ENCODE results near the gene RAD9A. TPM values are rescaled to one million over a fixed set of nuclear protein-coding genes. Genes with fewer than 3 reads are reported as not detected.
A peak's percentile ranks its signal among the peaks of the same experiment; 100 is the strongest.

The RAD9A gene
- total RNA-seq, 1 experiment from 2014 or later, result 43.0 TPM

GRCh38 chr11:67441098-67441563, 49.3 kb downstream of the RAD9A start:
- intact Hi-C loops (cut with micrococcal nuclease; ENCODE audit: unreplicated experiment), result no loop called here
- Histone ChIP-seq H3K27me3 (replicated peaks; ENCODE audit: insufficient read depth, low read depth, low read length, poor library complexity) (no peaks in the 10 kb centered on the region), H3K27ac (ENCODE audit: low read depth, low read length, poor library complexity, severe bottlenecking) (no peak overlapping the region), H3K9me3 (ENCODE audit: low read depth, low read length, poor library complexity, severe bottlenecking) (no peaks in the 10 kb centered on the region), H3K4me3 (ENCODE audit: low read depth, low read length, poor library complexity, severe bottlenecking) (no peak overlapping the region), H3K4me1 (ENCODE audit: insufficient read depth, low read length, poor library complexity, severe bottlenecking) (peaks cover 5% of the 10 kb centered on the region), H3K36me3 (ENCODE audit: insufficient read depth, low read length, poor library complexity, severe bottlenecking) (peaks cover 18% of the 10 kb centered on the region)
- TF ChIP-seq EZH2 (IDR thresholded peaks at IDR 0.05; ENCODE audit: borderline replicate concordance, low read depth, low read length, poor library complexity, severe bottlenecking) (no peak), CTCF (conservative IDR thresholded peaks at IDR 0.05; ENCODE audit: low read depth, low read length) (no peak)
- POLR2A ChIA-PET (ENCODE audit: low non-redundant PET), result interaction anchor here (0.6 kb wide), 1 partner anchor 20 kb away, joined by 7 read pairs; no protein-coding TSS in a partner anchor
- BruUV-seq (replicated peaks), result no TSS peak
- CTCF ChIA-PET, result interaction anchor here (0.6 kb wide), 1 partner anchor 142 kb away, joined by 7 read pairs; the partner anchor contains the start of gene GSTP1
- no peak for DNase-seq (ENCODE audit: low spot score)

- TF ChIP-seq EZH2 (IDR thresholded peaks at IDR 0.05; ENCODE audit: borderline replicate concordance, low read depth, low read length, poor library complexity, severe bottlenecking), result no peak
- no peak for TF ChIP-seq CTCF (conservative IDR thresholded peaks at IDR 0.05; ENCODE audit: low read depth, low read length)
- TSS peak; percentile 55 for BruUV-seq (replicated peaks)
- H3K4me1 ChIP-seq (ENCODE audit: insufficient read depth, low read length, poor library complexity, severe bottlenecking), result peaks cover 5% of the 10 kb centered on the region
- intact Hi-C loops (cut with micrococcal nuclease; ENCODE audit: unreplicated experiment), result no loop called here
- H3K36me3 ChIP-seq (ENCODE audit: insufficient read depth, low read length, poor library complexity, severe bottlenecking), result peaks cover 18% of the 10 kb centered on the region
- peak overlapping the region; percentile 80 for H3K4me3 ChIP-seq (ENCODE audit: low read depth, low read length, poor library complexity, severe bottlenecking)
- H3K9me3 ChIP-seq (ENCODE audit: low read depth, low read length, poor library complexity, severe bottlenecking), result no peaks in the 10 kb centered on the region
- ChIA-PET CTCF (interaction anchor here (0.6 kb wide), 1 partner anchor 142 kb away, joined by 7 read pairs; the partner anchor contains the start of gene GSTP1), POLR2A (ENCODE audit: low non-redundant PET) (no interaction called here)
- no peaks in the 10 kb centered on the region for H3K27me3 ChIP-seq (replicated peaks; ENCODE audit: insufficient read depth, low read depth, low read length, poor library complexity)
- DNase-seq (ENCODE audit: low spot score), result no peak
- H3K27ac ChIP-seq (ENCODE audit: low read depth, low read length, poor library complexity, severe bottlenecking), result no peak overlapping the region
Measured at GRCh38 chr11:67441731-67442351, 50.1 kb downstream of the RAD9A start.

- Histone ChIP-seq H3K27me3 (replicated peaks; ENCODE audit: insufficient read depth, low read depth, low read length, poor library complexity) (no peaks in the 10 kb centered on the region), H3K36me3 (ENCODE audit: insufficient read depth, low read length, poor library complexity, severe bottlenecking) (peaks cover 13% of the 10 kb centered on the region), H3K4me1 (ENCODE audit: insufficient read depth, low read length, poor library complexity, severe bottlenecking) (peaks cover 5% of the 10 kb centered on the region), H3K9me3 (ENCODE audit: low read depth, low read length, poor library complexity, severe bottlenecking) (no peaks in the 10 kb centered on the region), H3K4me3 (ENCODE audit: low read depth, low read length, poor library complexity, severe bottlenecking) (peak overlapping the region; percentile 80), H3K27ac (ENCODE audit: low read depth, low read length, poor library complexity, severe bottlenecking) (peak overlapping the region; percentile 86)
- intact Hi-C loops (cut with micrococcal nuclease; ENCODE audit: unreplicated experiment), result no loop called here
- ChIA-PET POLR2A (ENCODE audit: low non-redundant PET) (no interaction called here), CTCF (interaction anchor here (0.6 kb wide), 3 partner anchors 41 to 390 kb away, joined by 3 read pairs; partner anchors contain the start of gene PPP1CA)
- peak; percentile 33 for DNase-seq (ENCODE audit: low spot score)
- TF ChIP-seq EZH2 (IDR thresholded peaks at IDR 0.05; ENCODE audit: borderline replicate concordance, low read depth, low read length, poor library complexity, severe bottlenecking) (no peak), CTCF (conservative IDR thresholded peaks at IDR 0.05; ENCODE audit: low read depth, low read length) (no peak)
- BruUV-seq (replicated peaks), result no TSS peak
Measured at GRCh38 chr11:67442504-67443404, 51.0 kb downstream of the RAD9A start.
